ENCODE measurements around the gene RPS23.
A peak's percentile ranks its signal among the peaks of the same experiment; 100 is the strongest.

Gene RPS23

DNA sequence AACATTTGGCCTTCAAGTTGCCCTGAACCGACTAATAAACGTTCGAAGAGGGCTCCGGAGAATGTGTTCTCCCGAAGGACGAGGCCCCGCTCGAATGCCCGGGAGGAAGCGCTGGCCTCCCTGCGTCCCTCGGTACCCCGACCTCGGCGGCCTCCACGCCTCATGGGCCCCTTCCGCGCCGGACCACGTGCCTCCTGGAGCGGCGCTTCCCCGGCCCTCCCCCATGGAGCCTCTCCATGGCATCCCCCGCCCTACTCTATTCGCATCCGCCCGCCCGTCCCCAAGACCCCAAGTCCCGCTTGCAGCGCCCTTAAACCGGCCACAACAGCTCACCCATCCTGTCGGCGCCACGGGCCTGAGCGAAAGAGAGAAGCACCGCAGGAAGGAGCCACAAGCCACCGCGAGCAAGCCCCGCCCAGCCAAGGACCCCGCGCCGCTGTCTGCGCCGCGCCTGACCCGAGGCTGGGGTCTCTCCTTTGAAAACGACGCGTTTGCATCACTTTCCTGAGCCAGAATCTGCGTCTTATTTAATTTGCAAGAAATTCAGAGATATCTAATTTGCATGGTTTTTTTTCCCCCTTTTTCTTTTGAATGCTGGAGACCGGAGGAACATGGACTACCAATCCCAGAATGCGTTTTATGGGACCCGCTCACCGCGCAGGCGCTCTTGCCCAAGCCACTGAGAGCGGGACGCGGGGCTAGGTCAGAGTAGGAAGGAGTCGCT lies at the start of gene RPS23:
Gene RPS23, minus strand, starts transcription at position 368 of the 724 bp plus-strand sequence. Its CDS starts 31 bp downstream, at position 337.
- DNase-seq = peak; percentile 93

DNA sequence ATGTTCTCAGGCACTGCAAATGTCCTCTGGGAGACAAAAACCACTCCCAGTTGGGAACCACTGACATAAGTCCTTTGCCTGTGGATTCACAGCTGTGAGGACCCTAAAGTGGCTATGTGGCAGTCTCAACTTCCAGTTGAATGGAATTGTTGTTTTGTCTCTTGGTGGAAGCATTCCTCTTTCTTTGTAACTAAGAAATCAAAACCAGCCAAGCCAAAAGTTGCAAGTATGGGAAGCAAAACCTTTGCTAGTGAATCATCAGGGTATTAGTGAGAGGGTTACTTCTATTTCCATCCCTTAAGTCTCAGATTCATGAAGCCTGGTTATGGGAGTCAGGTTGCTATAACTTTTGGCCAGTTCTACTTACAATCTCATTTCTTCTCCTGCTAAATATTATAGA lies 49.8 kb upstream of the RPS23 start:
- no peak for DNase-seq

DNA sequence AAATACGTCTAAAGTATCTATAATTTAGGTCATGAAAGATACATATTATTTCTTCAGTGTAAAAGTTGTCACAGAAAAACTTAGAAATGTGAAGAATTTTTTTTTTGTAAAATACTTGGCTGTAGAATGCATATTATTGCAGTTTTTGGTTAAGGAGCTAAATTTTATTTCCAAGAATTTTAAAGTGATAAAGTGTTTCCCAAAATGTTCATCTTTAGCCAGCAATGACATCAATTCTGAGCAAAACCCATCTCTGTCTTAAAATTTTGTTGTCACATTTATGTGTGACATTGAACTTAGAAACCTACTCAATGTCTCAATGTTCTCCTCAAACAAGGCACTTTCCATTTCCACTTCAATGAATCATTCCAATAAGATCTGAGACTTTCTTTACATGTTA lies 47.8 kb upstream of the RPS23 start:
- no peak for DNase-seq

DNA sequence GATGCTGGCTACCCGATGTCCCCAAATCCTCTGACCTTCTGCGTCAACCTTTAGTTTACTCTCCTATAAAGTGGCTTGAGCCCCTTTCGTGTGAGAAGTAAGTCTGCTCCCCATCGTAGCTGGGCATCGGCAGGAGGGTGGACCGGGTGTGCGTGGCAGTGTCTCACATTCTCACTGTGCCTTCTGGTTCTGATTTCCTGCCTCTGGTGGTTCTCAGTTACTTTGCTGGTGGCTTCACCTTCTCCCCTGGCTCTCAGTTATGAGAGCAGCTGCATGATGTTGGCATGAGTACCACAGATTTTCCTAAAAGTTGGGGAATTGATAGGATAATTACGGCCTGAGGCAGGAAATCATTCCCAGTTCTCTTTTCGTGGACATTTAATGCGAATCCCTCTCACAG lies 47.0 kb upstream of the RPS23 start:
- no peak for DNase-seq

DNA sequence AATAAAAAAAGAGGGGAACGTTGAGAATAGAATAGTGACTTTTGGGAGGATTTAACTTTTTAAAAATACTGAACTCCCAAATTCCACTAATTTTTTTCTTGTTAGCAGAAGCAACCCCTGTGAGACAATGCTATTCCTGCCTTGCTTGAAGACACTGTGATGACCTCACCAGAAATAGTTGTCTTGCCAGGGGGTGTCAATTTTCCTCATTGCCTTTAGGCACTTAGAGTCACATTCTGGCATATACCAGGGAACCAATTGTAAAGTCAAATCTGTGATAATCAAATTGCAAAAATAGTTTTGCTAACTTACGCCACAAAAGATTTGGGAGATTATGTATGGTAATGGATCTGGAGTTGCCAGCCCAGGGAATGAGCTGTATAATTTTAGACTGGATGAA lies 42.8 kb upstream of the RPS23 start:
- no peak for DNase-seq

DNA sequence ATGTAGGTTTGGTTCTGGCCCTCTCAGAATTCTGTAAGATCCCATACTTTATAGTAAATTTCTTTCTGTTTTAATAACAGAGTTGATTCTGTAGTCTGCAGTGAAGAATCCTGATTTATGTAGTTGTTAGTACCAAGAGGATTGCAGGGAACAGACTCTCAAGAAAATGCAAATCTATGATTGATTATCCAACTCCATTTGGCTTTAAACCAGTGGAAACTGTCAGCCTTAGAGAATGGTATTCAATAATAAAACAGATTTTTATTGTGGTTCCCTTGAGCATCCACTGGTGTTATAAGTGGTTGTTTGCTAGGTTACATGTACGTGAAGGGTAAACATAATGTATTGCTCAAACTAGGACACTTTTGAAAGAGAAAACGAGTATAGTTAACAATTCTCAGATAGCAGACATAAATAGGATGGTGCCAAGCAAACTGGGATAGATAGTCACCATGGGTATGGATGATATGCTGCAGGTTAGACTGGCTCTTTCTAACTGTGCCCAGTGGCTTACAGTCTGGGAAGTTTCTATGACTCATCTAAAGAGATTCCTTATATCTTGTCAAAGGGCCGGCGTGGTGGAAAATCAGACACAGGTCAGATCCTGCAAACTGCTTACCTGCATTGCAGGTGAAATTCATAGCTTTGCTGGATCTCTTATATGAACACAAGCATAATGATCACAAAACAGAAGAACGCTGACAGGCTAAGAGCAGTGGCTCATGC lies 41.7 kb upstream of the RPS23 start:
- DNase-seq = no peak

DNA sequence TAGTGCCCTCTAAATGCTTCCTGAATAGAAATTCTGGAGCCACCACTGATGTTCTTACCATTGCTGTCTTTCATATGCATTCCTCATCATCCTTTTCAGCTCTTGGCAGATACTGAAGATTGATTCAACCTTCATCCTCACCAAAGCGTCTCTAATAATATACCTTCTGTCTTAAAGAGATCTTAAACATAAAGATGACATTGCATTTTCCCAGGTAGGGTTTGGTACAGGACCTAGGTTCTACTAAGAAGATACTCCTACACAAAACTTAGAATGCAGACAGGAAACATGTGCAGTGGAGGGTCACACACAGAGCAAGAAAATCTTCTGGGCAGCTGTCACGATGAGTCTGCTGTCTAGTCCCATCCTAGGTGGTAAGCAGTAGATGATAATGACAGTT lies 41.0 kb upstream of the RPS23 start:
- no peak for DNase-seq

DNA sequence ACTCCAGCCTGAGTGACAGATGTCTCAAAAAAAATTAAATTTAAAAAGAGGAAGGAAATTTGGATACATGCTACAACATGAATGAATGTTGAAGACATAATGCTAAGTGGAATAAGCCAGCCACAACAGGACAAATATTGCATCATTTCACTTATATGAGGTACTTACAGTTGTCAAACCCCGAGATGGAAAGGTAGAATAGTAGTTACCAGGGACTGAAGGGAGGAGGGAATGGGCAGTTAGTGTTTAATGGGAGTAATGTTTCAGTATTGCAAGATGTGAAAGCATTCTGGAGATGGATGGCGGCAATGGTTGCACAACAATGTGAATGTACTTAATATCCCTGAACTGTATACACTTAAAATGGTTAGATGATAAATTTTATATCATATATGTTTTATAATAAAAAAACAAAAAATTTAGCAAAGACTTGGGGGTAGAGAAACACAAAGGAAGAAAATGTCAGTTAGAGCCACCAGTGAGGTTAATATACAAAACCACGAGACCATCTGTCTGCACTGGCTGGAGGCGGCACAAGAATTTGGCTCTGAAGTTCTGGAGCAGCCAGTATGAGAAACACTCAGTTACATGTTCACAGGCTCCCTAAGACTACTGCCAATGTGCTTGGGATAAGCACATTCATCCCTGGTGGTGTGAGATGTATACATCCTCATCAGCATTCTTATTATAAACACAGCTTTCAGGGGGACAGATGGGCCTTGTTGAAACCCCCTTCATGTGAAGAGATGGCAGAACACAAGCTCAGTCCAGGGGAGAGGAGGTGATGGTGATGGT lies 37.0 kb upstream of the RPS23 start:
- DNase-seq = no peak

DNA sequence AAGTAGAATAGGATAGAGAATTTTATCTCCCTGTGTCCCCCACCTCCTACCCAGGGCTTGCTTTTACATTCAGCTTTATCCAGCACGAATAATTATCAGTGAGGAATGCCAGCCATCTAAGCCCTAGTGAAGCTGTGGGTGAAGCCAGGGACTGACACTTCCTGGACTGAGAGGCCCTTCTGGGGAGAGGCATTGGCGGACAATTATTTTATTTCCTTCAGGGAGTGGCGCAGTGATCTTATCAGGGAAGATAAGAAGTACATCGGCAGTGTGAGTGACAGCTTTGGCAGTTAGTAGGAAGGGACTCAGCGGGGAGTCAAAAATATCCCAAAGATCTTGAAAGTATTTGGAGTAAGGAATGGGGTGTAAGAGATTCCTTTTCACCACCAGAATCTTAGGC lies 34.9 kb upstream of the RPS23 start:
- no peak for DNase-seq

DNA sequence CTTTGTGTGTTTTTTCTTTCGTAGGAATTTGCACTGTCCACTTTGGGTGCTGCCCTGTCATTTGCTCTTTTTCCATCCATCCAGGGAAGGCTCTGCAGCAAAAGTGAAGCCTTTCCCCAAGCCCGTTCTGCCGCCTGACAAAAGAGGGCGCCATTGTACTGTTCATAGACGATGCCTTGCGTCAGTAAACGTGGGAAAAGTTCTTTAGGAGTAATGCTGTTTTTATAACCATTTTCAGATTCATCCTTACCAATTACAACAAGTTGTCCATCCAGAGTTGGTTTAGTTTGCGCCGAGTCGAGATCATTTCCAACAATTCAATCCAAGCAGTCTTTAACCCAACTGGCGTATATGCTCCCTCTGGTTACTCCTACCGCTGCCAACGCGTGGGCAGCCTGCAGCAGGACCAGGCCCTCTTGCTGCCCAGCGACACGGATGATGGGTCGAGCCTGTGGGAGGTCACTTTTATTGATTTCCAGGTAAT lies 34.3 kb upstream of the RPS23 start:
- DNase-seq = peak; percentile 53

DNA sequence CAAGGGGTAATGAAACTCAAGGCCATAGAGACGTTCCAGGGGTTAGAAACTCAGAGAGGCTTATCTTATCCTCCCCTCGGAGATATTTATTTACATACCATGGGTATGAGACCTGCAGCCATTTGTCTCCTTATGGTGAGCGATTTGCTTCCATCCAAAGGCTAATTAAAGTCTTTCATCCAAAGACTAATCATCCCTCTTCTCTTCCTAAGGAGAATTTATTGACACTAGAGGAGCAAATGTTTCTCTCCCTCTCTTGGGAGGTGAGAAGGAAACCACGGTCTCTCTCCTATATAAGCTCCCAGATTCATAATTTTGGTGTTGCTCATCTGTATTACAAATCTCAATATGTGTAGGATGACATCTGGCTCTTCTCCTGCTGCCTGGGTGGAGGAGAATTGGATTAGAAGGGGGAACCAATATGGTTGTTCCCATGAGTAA lies 31.0 kb upstream of the RPS23 start:
- no peak for DNase-seq

DNA sequence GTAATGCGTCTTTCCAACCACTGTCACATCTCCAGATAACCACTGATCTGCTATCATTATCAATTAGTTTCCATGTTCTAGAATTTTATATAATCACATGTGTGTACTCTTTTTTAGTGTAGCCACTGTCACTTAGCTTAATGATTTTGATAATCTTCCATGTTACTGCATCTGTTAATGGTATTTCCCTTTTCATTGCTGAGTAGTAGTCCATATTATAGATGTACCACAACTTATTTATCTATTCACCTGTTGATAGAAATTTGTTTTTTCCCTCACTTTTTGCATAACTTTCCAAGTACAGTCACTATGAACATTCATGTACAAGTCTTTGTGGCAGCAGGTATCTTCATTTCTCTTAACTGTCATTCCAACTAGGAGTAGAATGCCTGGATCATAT lies 30.3 kb upstream of the RPS23 start:
- DNase-seq = no peak

DNA sequence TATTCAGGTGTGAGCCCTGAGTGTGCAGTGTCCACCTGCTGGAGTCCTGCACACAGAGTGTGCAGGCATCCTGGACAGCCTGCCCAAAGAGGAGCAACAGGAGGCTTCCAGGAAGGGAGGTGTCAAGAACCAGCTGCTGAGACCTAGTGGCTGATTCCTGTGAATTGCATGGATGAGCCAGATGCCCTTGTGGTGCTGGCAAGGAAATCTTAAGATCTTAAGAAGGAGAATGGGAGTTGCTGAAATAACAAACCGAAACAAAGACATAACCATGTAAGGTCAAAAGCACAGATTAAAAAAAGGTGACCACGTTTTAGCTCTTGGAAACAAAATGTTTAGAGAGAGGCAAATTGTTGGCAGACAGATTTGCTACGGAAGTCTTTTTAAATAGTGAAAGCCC lies 29.3 kb upstream of the RPS23 start:
- DNase-seq = no peak

DNA sequence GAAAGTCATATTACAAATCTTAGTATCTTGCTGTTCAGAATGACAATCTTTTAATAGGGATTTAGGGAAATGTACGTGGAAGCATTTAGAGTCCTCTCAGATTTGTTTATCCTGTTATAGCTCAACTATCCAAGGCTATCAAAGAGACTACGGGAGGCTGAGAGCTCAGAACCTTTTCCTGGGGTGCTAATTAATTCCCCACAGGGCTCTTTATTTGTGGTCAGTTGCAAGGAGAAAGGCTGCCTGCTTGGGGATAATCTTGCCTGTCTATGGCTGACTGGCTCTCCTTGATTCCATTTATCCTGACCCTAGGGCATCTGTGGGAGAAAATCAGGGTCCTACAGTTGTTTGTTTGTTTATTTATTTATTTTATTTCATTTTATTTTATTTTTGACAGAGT lies 28.0 kb upstream of the RPS23 start:
- DNase-seq = no peak

DNA sequence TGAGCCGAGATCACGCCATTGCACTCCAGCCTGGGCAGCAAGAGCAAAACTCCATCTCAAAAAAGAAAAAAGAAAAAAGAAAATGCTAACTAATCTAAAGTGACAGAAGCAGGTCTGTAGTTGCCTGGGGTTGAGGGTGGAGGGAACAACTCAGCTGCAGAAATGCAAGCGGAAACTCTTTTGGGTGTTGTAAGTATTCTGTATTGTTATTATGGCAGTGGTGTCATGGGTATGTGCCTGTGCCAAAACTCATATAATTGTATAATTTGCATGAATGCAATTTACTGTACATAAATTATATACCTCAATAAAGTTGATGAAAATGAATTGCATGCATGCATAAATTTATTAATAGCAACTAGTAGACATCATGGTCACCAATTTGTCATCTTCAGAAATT lies 23.0 kb upstream of the RPS23 start:
- DNase-seq = no peak

DNA sequence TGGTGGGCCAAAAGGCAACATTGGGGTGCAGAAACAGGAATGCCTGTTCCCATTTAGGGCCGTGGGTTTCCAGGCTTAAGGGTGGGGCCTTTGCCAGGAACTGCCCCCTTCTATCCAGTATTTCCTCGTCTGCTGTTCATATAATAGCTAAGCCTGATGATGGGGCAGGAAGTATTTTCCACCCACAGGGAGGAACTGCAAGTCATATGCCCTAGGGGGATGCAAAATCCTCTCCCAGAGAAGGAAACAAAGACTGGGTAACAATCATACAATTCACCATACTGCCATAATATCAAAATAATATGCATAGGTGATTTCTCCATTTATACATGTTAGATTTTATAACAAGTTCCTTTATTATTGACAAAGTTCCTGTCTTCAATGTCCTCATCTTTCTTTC lies 20.5 kb upstream of the RPS23 start:
- no peak for DNase-seq

DNA sequence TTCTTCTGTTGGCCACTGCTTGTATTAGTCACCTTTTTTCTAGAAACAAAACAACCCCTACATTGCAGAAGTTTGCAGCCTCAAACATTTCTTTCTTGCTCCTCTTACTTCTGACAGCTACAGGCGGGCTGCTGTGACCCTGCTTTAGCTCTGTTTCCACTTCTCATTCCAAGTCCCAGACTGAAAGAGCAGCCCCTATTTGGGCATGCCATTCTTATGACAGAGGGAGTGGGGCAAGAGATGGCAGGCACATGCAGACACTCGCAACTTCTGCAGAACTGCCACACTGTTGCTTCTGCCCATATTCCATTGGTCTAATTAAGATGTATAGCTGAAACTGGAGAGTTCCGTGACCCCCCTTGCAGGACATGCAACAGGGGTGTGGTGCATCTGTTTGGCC lies 19.6 kb upstream of the RPS23 start:
- no peak for DNase-seq

DNA sequence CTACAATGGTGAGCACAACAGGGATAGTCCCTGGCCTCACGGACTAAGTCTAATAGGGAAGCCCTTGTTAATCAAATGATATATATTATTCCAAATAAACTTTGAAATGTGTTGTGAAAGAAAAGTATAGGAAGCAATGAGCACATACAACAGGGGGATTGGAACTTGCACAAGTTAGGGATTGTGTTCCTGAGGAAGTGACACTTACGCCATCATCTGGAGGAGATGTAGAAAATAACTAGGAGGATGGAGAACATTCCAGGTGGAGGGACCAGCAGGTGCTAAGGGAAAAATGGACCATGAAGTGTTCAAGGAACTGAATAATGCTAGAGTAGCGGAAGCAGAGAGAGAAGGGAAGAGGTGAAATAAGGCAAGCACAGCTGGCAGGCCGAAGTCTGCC lies 18.8 kb upstream of the RPS23 start:
- no peak for DNase-seq

DNA sequence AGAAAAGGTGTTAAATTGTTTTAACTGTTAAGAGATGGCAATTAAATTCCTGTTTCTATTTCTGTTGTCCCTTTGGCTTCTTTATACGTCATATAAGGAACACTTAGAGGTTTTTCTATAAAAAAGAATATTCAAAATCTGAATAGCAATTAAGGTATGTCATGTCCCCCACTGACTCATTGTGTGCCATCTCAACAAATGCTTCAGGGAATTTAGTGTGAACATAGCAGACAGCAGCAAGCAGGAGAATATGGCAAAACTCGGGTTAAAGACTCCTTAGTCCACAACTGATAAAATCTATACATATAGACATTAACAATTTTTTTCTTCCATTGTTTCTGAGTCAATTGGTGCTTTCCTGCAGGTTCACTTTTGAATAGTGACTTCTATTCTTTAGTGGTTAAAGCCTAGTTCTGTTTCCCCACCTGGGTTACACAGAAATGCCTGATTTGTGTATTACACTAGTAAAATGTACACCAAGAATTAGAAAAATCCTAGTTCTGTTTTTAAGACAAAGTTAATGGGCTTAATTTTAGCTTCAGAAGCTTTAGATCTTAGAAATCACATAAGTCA lies 17.9 kb upstream of the RPS23 start:
- DNase-seq = no peak

DNA sequence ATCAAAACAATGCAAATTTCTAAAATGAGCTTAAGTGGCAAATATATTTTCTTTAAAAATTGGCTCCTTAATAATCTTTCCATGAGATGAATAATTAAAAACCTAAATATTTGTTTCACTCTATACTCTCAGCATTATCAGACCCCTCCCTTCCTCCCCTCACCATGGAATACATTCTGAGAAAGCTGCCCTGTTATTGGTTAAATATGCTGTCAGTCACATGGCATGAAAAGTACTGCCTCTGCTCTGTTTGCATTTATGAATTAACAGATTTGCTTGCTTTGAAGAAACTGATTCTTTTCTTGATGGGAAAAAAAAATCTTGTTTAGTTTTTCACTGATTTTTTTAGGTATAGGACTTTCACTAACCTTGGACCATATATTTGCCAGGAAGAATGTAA lies 17.0 kb upstream of the RPS23 start:
- no peak for DNase-seq

DNA sequence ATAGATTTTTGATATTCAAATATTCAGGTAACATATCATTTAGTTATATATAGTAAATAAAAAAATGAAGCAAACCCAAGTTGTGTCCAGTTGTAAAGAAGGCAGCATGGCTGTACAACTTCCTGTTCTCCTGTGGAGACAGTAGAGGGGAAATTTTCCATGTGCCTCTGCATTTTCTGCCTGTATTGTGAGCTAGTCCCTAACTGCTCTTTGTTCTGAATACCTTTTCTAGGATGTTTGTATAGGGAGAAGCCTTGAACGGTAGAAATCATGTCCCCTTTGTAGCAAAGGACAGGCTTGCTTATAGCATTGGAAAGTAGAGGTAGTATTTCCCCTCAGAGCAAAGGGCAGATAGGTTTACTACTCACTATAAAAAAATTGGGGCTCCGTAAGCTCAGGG lies 13.3 kb upstream of the RPS23 start:
- DNase-seq = no peak

DNA sequence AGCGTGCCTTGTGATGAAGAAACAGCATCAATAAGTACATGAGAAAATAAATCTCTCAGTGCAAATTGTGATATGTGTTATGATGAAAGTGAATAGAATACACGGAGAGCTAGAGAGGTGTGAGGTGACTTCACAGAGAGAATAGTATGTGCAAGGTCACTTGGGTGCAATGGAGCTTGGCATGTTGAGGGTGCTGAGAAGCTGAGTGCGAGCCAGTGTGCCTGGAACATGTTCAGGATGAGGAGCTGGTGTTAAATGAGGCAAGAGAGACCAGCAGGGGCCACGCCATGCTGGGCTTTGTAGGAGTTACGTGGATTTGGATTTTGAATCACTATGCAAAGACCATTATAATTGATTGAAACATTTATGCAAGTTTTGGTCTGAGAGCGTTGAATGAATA lies 12.8 kb upstream of the RPS23 start:
- no peak for DNase-seq

DNA sequence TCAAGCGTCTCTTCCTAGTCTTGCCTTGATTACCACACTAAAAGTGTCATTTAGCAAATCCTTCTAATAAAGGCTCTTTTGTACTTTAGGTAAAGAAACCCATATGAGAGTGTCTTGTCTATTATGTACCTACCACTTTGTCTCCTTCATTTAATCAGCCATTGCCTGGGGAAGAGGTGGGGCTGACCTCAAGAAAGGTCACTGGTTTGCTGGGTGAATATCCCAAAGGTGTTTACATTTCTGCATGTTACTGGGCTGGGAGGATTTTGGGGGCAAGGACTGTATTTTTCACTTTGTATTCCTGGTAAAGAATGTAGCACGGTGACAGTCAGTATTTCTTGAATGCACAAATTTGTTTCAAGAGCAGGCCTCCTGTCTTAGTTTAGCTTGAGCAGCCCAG lies 11.9 kb upstream of the RPS23 start:
- DNase-seq = no peak
